Measurements from ENCODE around the gene TRIOBP. TPM values are rescaled to one million over a fixed set of nuclear protein-coding genes. Genes with fewer than 3 reads are reported as not detected.
A peak's percentile ranks its signal among the peaks of the same experiment; 100 is the strongest.

TRIOBP gene
- total and polyA plus RNA-seq, 2 of the 13 experiments (the other 11 are each of a cell fraction or from before 2014, with no cell fraction given), result 6.1 to 15.4 TPM

- TF ChIP-seq MTF2 (CRISPR knock-in tag; IDR thresholded peaks at IDR 0.05; ENCODE audit: borderline replicate concordance), result no peak; the same call in 1 of the 2 replicates
- no peak for TF ChIP-seq PRPF4 (IDR thresholded peaks at IDR 0.05; ENCODE audit: low read depth, low read length, poor library complexity, severe bottlenecking)
- no peak for TF ChIP-seq TOPORS (CRISPR knock-in tag; IDR thresholded peaks at IDR 0.05)
- TF ChIP-seq ZNF101 (CRISPR knock-in tag; IDR thresholded peaks at IDR 0.05; ENCODE audit: borderline replicate concordance, low read depth), result no peak
- TF ChIP-seq ZFAT (CRISPR knock-in tag; conservative IDR thresholded peaks at IDR 0.05), result no peak
- no peak for TF ChIP-seq ZFP37 (CRISPR knock-in tag; IDR thresholded peaks at IDR 0.05; ENCODE audit: borderline replicate concordance)
- no peak; the same call in 1 of the 2 replicates for TF ChIP-seq HMGXB3 (CRISPR knock-in tag; IDR thresholded peaks at IDR 0.05; ENCODE audit: borderline replicate concordance)
- TF ChIP-seq SAFB2 (CRISPR knock-in tag; IDR thresholded peaks at IDR 0.05; ENCODE audit: borderline replicate concordance, low read depth), result no peak
- TF ChIP-seq ZNF781 (CRISPR knock-in tag; IDR thresholded peaks at IDR 0.05; ENCODE audit: borderline replicate concordance, not compliant biosample characterization), result no peak
- no peak for TF ChIP-seq ARID4A (CRISPR knock-in tag; IDR thresholded peaks at IDR 0.05; ENCODE audit: borderline replicate concordance)
- TF ChIP-seq ZNF335 (CRISPR knock-in tag; IDR thresholded peaks at IDR 0.05), result no peak
- no peak; the same call in 1 of the 2 replicates for TF ChIP-seq BCL3 (CRISPR knock-in tag; IDR thresholded peaks at IDR 0.05)
- TF ChIP-seq BORCS8-MEF2B (CRISPR knock-in tag; IDR thresholded peaks at IDR 0.05), result no peak
- no peak for TF ChIP-seq SOX6 (IDR thresholded peaks at IDR 0.05)
- no peak for TF ChIP-seq SOX6 (CRISPR knock-in tag; IDR thresholded peaks at IDR 0.05)
- TF ChIP-seq ZSCAN9 (CRISPR knock-in tag; IDR thresholded peaks at IDR 0.05; ENCODE audit: borderline replicate concordance), result no peak
- TF ChIP-seq MAFK (conservative IDR thresholded peaks at IDR 0.05 in 1 of 2, IDR thresholded peaks at IDR 0.05 in 1 of 2; ENCODE audit: low read length in 2 of 2), result no peak
- TF ChIP-seq E2F5 (CRISPR knock-in tag; conservative IDR thresholded peaks at IDR 0.05), result no peak
- TF ChIP-seq MEIS2 (CRISPR knock-in tag; IDR thresholded peaks at IDR 0.05), result peak; percentile 73; the same call in 1 of the 2 replicates
Measured at GRCh38 chr22:37734964-37735451, 38.2 kb downstream of the TRIOBP start (continued).
